GM12878 (cell line): ENCODE data around the gene DCAF15. TPM values are rescaled to one million over a fixed set of nuclear protein-coding genes. Genes with fewer than 3 reads are reported as not detected.

ENCODE experiments used
- ATAC-seq: fragments of 200-7000 bp; cut with Tn5 transposase; 3 replicates; pipeline ENCODE4 v1.9.1; 2020; ENCODE audit warnings: mild to moderate bottlenecking, moderate library complexity
- BruUV-seq: library from RNA; stranded (reverse); fragments of 400-500 nt; replicated peaks from 2 replicates; lab custom pipeline; 2021; lab: Mats Ljungman, UMichigan
- CTCF ChIA-PET: fragments of 300-600 bp; sonication (Branson Sonifier 250); formaldehyde crosslinking; extraction: SDS; loops from one replicate; lab custom pipeline; 2021; ENCODE audit warnings: inconsistent platforms; lab: Yijun Ruan, JAX
- POLR2A ChIA-PET: fragments of 350-600 bp; formaldehyde crosslinking; extraction: SDS; loops from one replicate; lab custom pipeline; 2021; ENCODE audit warnings: inconsistent platforms; lab: Charles Lee
- RAD21 ChIA-PET: fragments of 300-600 bp; sonication (Branson Sonifier 250); formaldehyde crosslinking; loops from one replicate; lab custom pipeline; 2023; ENCODE audit warnings: antibody characterized with exemption; ENCODE audit not compliant: unreplicated experiment; lab: Charles Lee
- SMC1A ChIA-PET: fragments of 300-600 bp; sonication (Branson Sonifier 250); formaldehyde crosslinking; loops from one replicate; lab custom pipeline; 2023; ENCODE audit not compliant: unreplicated experiment, uncharacterized antibody; lab: Charles Lee
- DNase-seq: peaks from one replicate; pipeline ENCODE4 v3.0.0-alpha.2; 2011; ENCODE audit warnings: low read depth, low spot score
- FAIRE-seq: peaks from 3 replicates; lab custom pipeline; 2011; peaks lifted over from hg19 to GRCh38; lab: Jason Lieb, UNC
- H2AFZ ChIP-seq: 2 replicates; pipeline ENCODE4 v1.6.0; 2011; ENCODE audit warnings: low read depth, low read length, control low read depth; ENCODE audit not compliant: control insufficient read depth
- H3K27ac ChIP-seq: 2 replicates; pipeline ENCODE4 v1.5.1; 2011; ENCODE audit warnings: control low read depth; ENCODE audit not compliant: control insufficient read depth, insufficient read depth
- H3K27me3 ChIP-seq, 2 experiments: replicated peaks in 1 of 2; 2 replicates each; pipeline versions ENCODE4 v1.6.0 to v1.6.1; 2011; ENCODE audit warnings: low read length in 1 of 2; ENCODE audit not compliant: control insufficient read depth in 2 of 2, insufficient read depth in 2 of 2
- H3K36me3 ChIP-seq, 2 experiments: 2 replicates each; pipeline ENCODE4 v1.5.1; 2011; ENCODE audit warnings: low read length in 1 of 2; ENCODE audit not compliant: control insufficient read depth in 2 of 2, insufficient read depth in 2 of 2
- H3K4me1 ChIP-seq: 2 replicates; pipeline ENCODE4 v1.6.1; 2011; ENCODE audit warnings: mild to moderate bottlenecking, low read length, moderate library complexity, mixed read lengths; ENCODE audit not compliant: control insufficient read depth, insufficient read depth
- H3K4me2 ChIP-seq: 2 replicates; pipeline ENCODE4 v1.6.0; 2011; ENCODE audit warnings: control low read depth; ENCODE audit not compliant: control insufficient read depth, insufficient read depth
- H3K4me3 ChIP-seq: fragments of 200-600 bp; sonication (generic); 2 replicates; pipeline ENCODE4 v1.5.1; 2016
- H3K79me2 ChIP-seq: 2 replicates; pipeline ENCODE4 v1.6.0; 2011; ENCODE audit warnings: low read length; ENCODE audit not compliant: control insufficient read depth, insufficient read depth
- H3K9ac ChIP-seq: 2 replicates; pipeline ENCODE4 v1.8.0; 2011; ENCODE audit warnings: low read length, control low read depth, mixed read lengths; ENCODE audit not compliant: control insufficient read depth, insufficient read depth
- H3K9me3 ChIP-seq: replicated peaks from 3 replicates; pipeline ENCODE4 v1.5.1; 2011; ENCODE audit warnings: mild to moderate bottlenecking, low read length; ENCODE audit not compliant: control insufficient read depth, insufficient read depth
- H4K20me1 ChIP-seq: 2 replicates; pipeline ENCODE4 v1.6.0; 2011; ENCODE audit not compliant: control insufficient read depth, insufficient read depth
- CUX1 ChIP-seq: IDR thresholded peaks from 2 replicates; pipeline ENCODE4 v1.6.1; 2012; ENCODE audit warnings: improper control_type of control experiment, low read depth, low read length; ENCODE audit not compliant: insufficient replicate concordance
- DPF2 ChIP-seq: fragments of 450-650 bp; IDR thresholded peaks from 2 replicates; pipeline ENCODE4 v1.6.1; 2017; ENCODE audit warnings: mild to moderate bottlenecking
- FOXK2 ChIP-seq: fragments of 450-650 bp; IDR thresholded peaks from 2 replicates; pipeline ENCODE4 v1.6.1; 2017; ENCODE audit warnings: mild to moderate bottlenecking, moderate library complexity
- HSF1 ChIP-seq: fragments of 150-350 bp; IDR thresholded peaks from 2 replicates; pipeline ENCODE4 v1.6.1; 2014; ENCODE audit warnings: mild to moderate bottlenecking, low read depth, low read length
- NRF1 ChIP-seq: conservative IDR thresholded peaks from 2 replicates; pipeline ENCODE4 v1.6.1; 2011; ENCODE audit warnings: mild to moderate bottlenecking, low read depth, low read length, improper control_type of control experiment
- PML ChIP-seq: IDR thresholded peaks from 2 replicates; pipeline ENCODE4 v1.6.1; 2012; ENCODE audit warnings: low read length, inconsistent platforms
- POLR2AphosphoS5 ChIP-seq: IDR thresholded peaks from 2 replicates; pipeline ENCODE4 v1.6.1; 2011; ENCODE audit warnings: mild to moderate bottlenecking, low read length, inconsistent platforms
- RAD21 ChIP-seq: IDR thresholded peaks from 2 replicates; pipeline ENCODE4 v1.6.1; 2011; ENCODE audit warnings: mild to moderate bottlenecking, low read depth, low read length, moderate library complexity; ENCODE audit not compliant: insufficient read depth
- SMC3 ChIP-seq: IDR thresholded peaks from 2 replicates; pipeline ENCODE4 v1.6.1; 2011; ENCODE audit warnings: low read length, improper control_type of control experiment, borderline replicate concordance
- TARDBP ChIP-seq: IDR thresholded peaks from 2 replicates; pipeline ENCODE4 v1.6.1; 2016; ENCODE audit warnings: borderline replicate concordance
- TCF3 ChIP-seq: IDR thresholded peaks from 2 replicates; pipeline ENCODE4 v1.6.1; 2012; ENCODE audit warnings: low read depth, mild to moderate bottlenecking, low read length, borderline replicate concordance; ENCODE audit not compliant: insufficient read depth
- ZSCAN29 ChIP-seq: fragments of 450-650 bp; IDR thresholded peaks from 2 replicates; pipeline ENCODE4 v1.6.1; 2017; ENCODE audit warnings: mild to moderate bottlenecking, moderate library complexity
- WGBS: methylation state at CpG from one replicate; pipeline ENCODE4 v1.1.6; 2016; ENCODE audit warnings: low lambda C conversion rate; ENCODE audit not compliant: insufficient replicate concordance, insufficient coverage; ENCODE audit errors: missing lambda C conversion rate; 5-methylcytosine and 5-hydroxymethylcytosine counted together
- in situ Hi-C: fragments of 300-500 bp; cut with MboI; formaldehyde crosslinking; loops from 9 replicates; pipeline ENCODE4 v1.14.3; 2018; ENCODE audit warnings: mixed read lengths
- intact Hi-C: fragments of 100-400 bp; cut with micrococcal nuclease; formaldehyde crosslinking; loops from one replicate; pipeline ENCODE4 v1.14.2; 2022; ENCODE audit not compliant: unreplicated experiment
- polyA plus RNA-seq, 11 experiments: library from polyadenylated mRNA; depleted of rRNA in 4 of 11; unstranded in 6 of 11; stranded (reverse) in 5 of 11; fragments of >200 nt; fragmentation: Nextera tagmentation in 4 of 11; fragmentation: Illumina TruSeq in 1 of 11; extraction: Ambion mirVana in 4 of 11; extraction: Trizol in 1 of 11; gene quantifications; 1 replicate in 1 of 11; 2 replicates in 10 of 11; pipeline versions ENCODE4 v1.2.1 to v1.2.3, GENCODE V29; 2011 to 2016; ENCODE audit warnings: inconsistent platforms in 2 of 11, missing spikeins in 2 of 11, low read depth in 1 of 11
- total RNA-seq, 4 experiments: library from RNA; depleted of rRNA in 3 of 4; stranded (reverse); fragments of >200 nt in 3 of 4; fragmentation: Illumina TruSeq in 1 of 4; extraction: Trizol in 1 of 4; gene quantifications; 2 replicates each; pipeline versions ENCODE4 v1.2.1 to v1.2.3, GENCODE V29; 2013 to 2021

Gene DCAF15
- total and polyA plus RNA-seq, 10 of the 15 experiments (the other 5 are each of a cell fraction or from before 2014, with no cell fraction given), result 0.16 to 63.4 (median 26.6) TPM

GRCh38 chr19:13968383-13968935, 16.1 kb downstream of the DCAF15 start:
- H3K4me2 ChIP-seq, result no peak overlapping the region
- POLR2A ChIA-PET, result no interaction called here
- WGBS, result 98% methylated on average over 20 of the region's 22 CpGs
- no peak overlapping the region for H3K4me3 ChIP-seq
- ATAC-seq, result no peak
- intact Hi-C loops, result no loop called here
- H3K27ac ChIP-seq, result no peak overlapping the region
- H3K79me2 ChIP-seq, result no peaks in the 10 kb centered on the region
- no peaks in the 10 kb centered on the region for H4K20me1 ChIP-seq
- in situ Hi-C loops, result no loop called here
- SMC1A ChIA-PET, result no interaction called here
- H3K4me1 ChIP-seq, result no peaks in the 10 kb centered on the region
- RAD21 ChIA-PET, result interaction anchor here (0.6 kb wide), 1 partner anchor 65 kb away, joined by 4 read pairs; no protein-coding TSS in a partner anchor
- no peak overlapping the region for H2AFZ ChIP-seq
- H3K36me3 ChIP-seq, result peaks cover 0 to 5% of the 10 kb centered on the region in 2 experiments; a peak in 3 of 4 replicates
- BruUV-seq, result no TSS peak
- DNase-seq, result no peak
- CTCF ChIA-PET, result no interaction called here
- no peak overlapping the region for H3K9ac ChIP-seq
- no peaks in the 10 kb centered on the region for H3K27me3 ChIP-seq
- FAIRE-seq, result no peak
- H3K9me3 ChIP-seq, result no peaks in the 10 kb centered on the region
- no peak for TF ChIP-seq ZSCAN29

- H3K4me1 ChIP-seq, result no peaks in the 10 kb centered on the region
- ChIA-PET POLR2A (no interaction called here), RAD21 (no interaction called here), CTCF (no interaction called here), SMC1A (no interaction called here)
- ATAC-seq (no peak), DNase-seq (no peak), FAIRE-seq (no peak)
- H3K4me3 ChIP-seq, result no peak overlapping the region
- no peaks in the 10 kb centered on the region for H3K27me3 ChIP-seq
- in situ Hi-C loops, result no loop called here
- H3K27ac ChIP-seq, result no peak overlapping the region
- no peaks in the 10 kb centered on the region for H3K79me2 ChIP-seq
- H3K9ac ChIP-seq, result no peak overlapping the region
- no peaks in the 10 kb centered on the region for H3K9me3 ChIP-seq
- intact Hi-C loops, result no loop called here
- H2AFZ ChIP-seq, result no peak overlapping the region
- no peaks in the 10 kb centered on the region for H4K20me1 ChIP-seq
- no peak overlapping the region for H3K4me2 ChIP-seq
- H3K36me3 ChIP-seq, result peaks cover 0 to 5% of the 10 kb centered on the region in 2 experiments; a peak in 3 of 4 replicates
- WGBS, result 81% methylated on average over 18 of the region's 18 CpGs
- no TSS peak for BruUV-seq
- no peak for TF ChIP-seq SMC3
- no peak for TF ChIP-seq DPF2
- no peak for TF ChIP-seq POLR2AphosphoS5
- no peak for TF ChIP-seq FOXK2
- TF ChIP-seq HSF1, result no peak
- TF ChIP-seq TCF3, result no peak
- TF ChIP-seq PML, result no peak
- TF ChIP-seq RAD21, result no peak
- TF ChIP-seq CUX1, result no peak
- TF ChIP-seq NRF1, result no peak
- TF ChIP-seq TARDBP, result no peak
These were observed 16.7 kb downstream of the DCAF15 start for GRCh38 chr19:13968999-13969398.
